ENCODE measurements around the gene GRB10.

DNA sequence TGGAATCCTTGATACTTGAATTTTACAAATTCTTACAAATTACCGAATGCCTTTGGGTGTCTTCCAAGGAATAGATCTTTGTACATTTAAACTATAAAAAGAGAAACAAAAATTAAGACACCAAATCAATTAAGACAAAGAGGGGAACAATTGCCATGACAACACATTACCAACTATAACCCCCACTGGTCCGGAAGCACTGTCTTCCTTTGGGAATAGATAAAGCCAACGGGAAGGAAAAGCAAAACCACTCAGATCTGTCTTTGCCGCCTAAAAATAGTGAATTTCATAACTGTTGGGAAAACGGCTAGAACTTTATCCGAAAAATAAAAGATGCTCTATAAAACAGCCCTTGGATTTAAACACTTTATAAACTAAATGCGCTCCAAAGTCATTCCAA, 37.4 kb downstream of the GRB10 start:
- TF ChIP-seq, protein P1, sequence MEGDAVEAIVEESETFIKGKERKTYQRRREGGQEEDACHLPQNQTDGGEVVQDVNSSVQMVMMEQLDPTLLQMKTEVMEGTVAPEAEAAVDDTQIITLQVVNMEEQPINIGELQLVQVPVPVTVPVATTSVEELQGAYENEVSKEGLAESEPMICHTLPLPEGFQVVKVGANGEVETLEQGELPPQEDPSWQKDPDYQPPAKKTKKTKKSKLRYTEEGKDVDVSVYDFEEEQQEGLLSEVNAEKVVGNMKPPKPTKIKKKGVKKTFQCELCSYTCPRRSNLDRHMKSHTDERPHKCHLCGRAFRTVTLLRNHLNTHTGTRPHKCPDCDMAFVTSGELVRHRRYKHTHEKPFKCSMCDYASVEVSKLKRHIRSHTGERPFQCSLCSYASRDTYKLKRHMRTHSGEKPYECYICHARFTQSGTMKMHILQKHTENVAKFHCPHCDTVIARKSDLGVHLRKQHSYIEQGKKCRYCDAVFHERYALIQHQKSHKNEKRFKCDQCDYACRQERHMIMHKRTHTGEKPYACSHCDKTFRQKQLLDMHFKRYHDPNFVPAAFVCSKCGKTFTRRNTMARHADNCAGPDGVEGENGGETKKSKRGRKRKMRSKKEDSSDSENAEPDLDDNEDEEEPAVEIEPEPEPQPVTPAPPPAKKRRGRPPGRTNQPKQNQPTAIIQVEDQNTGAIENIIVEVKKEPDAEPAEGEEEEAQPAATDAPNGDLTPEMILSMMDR (IDR thresholded peaks at IDR 0.05; ENCODE audit: low read depth, low read length): no peak
- no peak for TF ChIP-seq EZH2phosphoT487 (IDR thresholded peaks at IDR 0.05; ENCODE audit: low read depth)
